D721Med (cell line): ENCODE results near the gene GMPPB.
"Not testable (repeated sequence)": the region's sequence is repeated elsewhere in the genome, so short reads cannot be mapped to it uniquely, and the experiment has no call there.

Source experiments
- DNase-seq: peaks from one replicate; pipeline ENCODE4 v3.0.0; 2011; ENCODE audit warnings: low spot score; ENCODE audit not compliant: insufficient read length
- FAIRE-seq: peaks from 2 replicates; lab custom pipeline; 2011; peaks lifted over from hg19 to GRCh38; lab: Jason Lieb, UNC
- TF ChIP-seq, protein P1 (sequence below): IDR thresholded peaks from 2 replicates; pipeline ENCODE4 v1.5.1; 2012; ENCODE audit warnings: mild to moderate bottlenecking, control low read depth; ENCODE audit not compliant: insufficient read depth; ENCODE audit errors: missing control alignments

The GMPPB gene

DNA sequence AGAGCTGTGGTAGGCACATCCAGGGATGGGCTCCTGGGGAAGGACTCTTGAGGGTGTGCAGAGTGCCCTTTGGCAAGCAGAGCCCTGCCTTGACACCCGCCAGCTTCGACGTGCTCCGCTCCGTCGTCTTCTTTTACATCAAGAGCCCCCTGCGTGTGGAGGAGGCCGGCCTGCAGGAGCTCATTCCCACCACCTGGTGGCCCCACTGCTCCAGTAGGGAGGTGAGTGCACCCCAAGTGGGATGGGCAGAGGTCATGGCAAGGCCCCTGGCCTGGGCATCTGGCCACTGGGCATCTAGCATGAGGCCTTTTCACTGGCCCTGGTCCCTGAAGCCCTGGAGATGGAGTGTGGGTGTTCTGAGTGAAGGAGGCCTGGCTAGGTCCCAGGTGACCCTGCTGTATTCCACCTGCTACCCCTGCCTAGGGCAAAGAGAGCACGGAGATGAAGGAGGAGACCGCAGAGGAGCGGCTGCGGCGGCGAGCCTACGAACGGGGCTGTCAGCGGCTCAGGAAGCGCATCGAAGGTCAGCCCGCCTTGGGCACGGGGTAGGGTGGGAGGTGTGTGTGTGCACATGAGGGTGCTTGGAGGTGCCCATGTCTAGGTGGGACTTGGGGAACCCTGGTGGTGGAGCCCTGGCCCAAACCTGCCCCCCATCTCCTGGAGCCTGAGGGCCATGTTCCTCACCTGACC lies 22.2 kb downstream of the GMPPB start:
- DNase-seq (no peak), FAIRE-seq (no peak)
- TF ChIP-seq, protein P1, sequence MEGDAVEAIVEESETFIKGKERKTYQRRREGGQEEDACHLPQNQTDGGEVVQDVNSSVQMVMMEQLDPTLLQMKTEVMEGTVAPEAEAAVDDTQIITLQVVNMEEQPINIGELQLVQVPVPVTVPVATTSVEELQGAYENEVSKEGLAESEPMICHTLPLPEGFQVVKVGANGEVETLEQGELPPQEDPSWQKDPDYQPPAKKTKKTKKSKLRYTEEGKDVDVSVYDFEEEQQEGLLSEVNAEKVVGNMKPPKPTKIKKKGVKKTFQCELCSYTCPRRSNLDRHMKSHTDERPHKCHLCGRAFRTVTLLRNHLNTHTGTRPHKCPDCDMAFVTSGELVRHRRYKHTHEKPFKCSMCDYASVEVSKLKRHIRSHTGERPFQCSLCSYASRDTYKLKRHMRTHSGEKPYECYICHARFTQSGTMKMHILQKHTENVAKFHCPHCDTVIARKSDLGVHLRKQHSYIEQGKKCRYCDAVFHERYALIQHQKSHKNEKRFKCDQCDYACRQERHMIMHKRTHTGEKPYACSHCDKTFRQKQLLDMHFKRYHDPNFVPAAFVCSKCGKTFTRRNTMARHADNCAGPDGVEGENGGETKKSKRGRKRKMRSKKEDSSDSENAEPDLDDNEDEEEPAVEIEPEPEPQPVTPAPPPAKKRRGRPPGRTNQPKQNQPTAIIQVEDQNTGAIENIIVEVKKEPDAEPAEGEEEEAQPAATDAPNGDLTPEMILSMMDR = no peak

- TF ChIP-seq, protein P1 = peak; percentile 10
- DNase-seq (no peak), FAIRE-seq (no peak)
Measured at GRCh38 chr3:49700453-49701128, 23.2 kb downstream of the GMPPB start.

DNA sequence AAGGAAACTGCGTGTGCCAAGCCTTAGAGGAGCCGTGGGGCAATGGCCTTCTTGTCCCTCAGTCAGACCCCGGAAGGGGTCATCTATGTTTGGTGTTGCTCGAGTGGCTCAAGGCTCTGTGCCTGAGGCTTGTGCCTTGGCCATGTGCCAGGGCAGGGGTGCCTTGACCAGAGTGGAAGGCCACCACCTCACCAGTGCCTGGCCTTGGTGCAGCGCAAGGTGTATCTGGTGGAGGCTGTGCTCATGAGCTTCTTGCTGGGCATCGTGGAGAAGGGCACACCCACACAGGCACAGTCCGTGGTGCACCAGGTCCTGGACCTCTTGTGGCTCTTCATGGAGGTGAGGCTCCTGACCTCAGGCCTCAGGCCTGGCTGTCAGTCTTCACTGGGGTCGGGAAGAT lies 23.7 kb downstream of the GMPPB start:
- no peak for FAIRE-seq
- DNase-seq = no peak
- TF ChIP-seq, protein P1 = no peak

DNA sequence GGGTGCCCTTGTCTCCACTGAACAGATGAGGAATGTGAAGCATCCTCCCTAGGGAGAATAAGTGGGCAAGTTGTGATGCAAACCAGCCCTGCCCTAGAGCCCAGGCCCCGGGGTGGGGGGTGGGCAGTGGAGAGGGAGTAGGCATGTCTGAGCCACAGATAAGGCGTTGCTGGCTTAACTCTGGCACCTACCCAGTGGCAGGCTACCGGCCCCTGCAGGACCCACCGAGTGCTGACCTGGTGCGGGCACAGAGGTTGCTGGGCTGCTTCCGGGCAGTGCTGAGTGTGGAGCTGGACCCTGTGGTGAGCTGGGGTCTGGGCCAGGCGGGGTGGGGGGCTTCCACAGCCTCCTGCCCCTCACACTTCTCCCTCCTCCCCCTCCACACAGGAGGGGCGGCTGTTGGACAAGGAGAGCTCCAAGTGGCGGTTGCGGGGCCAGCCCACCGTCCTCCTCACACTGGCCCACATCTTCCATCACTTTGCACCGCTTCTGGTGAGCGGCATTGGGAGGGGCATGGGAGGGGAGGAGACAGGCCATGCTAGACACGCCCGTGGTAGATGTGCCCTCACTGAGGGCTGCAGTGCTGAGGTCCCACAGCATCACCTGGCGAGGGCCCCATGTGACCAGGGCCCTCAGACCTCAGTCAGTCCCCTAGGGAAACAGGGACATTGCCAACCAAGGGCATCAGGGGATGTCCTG lies 24.3 kb downstream of the GMPPB start:
- no peak for FAIRE-seq
- TF ChIP-seq, protein P1 = no peak
- DNase-seq = no peak

- not testable (repeated sequence) for FAIRE-seq, DNase-seq
Measured at GRCh38 chr3:49695350-49696015, 28.3 kb downstream of the GMPPB start.

- not testable (repeated sequence) for FAIRE-seq
Measured at GRCh38 chr3:49694409-49695070, 29.2 kb downstream of the GMPPB start.

DNA sequence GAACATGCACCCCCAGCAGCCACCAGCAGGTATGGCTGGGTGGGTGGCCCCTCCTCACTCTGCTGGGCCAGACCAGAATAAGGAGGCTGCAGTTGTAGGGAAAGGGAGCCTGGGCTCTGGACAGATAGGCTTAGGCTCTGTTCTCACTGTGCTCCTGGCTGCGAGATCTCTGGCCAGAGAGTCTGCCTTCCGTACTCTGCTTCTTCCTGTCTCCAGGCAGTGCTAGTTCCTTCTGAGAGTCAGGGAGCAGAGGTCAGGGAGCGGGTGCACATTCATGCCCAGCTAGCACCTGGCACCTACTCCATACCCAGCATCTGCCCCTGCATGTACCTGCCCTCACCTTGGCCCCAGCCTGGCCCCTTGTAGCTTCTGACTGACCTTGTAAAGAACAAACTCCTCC lies 32.3 kb downstream of the GMPPB start:
- DNase-seq, FAIRE-seq: not testable (repeated sequence)

More at GRCh38 chr3:49694409-49695070, 29.2 kb downstream of the GMPPB start:
- not testable (repeated sequence) for DNase-seq

GRCh38 chr3:49690856-49691255 lies 32.9 kb downstream of the GMPPB start:
- not testable (repeated sequence) for DNase-seq, FAIRE-seq

DNA sequence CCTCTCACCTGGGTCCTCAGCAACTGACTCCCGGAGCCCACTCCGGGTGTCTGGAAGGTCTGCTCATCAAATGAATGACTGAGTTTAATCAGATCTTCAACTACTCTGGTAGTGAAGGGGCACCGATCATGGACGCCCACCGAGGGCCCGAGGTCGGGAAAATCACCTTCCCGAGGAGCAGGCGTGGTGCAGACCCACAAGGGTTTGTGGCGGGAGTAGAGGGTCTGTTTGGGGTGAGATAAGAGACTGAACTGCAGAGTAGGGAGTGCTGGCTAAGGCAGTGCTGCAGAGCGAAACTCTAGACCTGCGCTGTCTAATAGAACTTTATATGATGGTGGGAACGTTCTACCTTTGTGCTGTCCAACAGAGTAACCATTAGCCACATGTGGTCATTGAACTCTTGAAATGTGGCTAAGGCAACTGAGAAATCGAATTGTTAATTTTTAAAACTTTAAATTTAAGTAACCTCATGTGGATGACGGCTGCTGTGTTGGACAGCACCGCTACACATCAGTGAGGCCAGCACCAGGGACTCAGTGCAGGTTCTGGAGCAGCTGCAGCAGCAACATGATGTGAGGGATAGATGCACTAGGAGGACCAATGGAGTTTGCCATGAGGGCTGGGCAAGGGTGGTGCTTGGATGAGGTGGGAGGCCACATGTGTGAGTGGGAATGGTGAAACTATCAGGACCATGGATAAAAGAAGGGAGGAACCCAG lies 33.7 kb downstream of the GMPPB start:
- not testable (repeated sequence) for DNase-seq, FAIRE-seq
